B cell (primary cell): ENCODE measurements around the gene FAM107A. TPM values are rescaled to one million over a fixed set of nuclear protein-coding genes. Genes with fewer than 3 reads are reported as not detected.

Experiments used
- ATAC-seq: fragments of 200-7000 bp; cut with Tn5 transposase; one replicate; pipeline ENCODE4 v1.10.0; 2021; ENCODE audit warnings: low read depth, mild to moderate bottlenecking, moderate number of reproducible peaks, moderate library complexity
- CTCF ChIA-PET: fragments of 350-600 bp; sonication (Branson Sonifier 250); formaldehyde crosslinking; loops from one replicate; lab custom pipeline; 2021; ENCODE audit warnings: antibody characterized with exemption, inconsistent platforms; lab: Charles Lee
- POLR2A ChIA-PET: fragments of 350-600 bp; sonication (Branson Sonifier 250); formaldehyde crosslinking; loops from one replicate; lab custom pipeline; 2021; ENCODE audit warnings: antibody characterized with exemption; lab: Charles Lee
- DNase-seq: peaks from one replicate; pipeline ENCODE4 v3.0.0; 2013
- H2AFZ ChIP-seq: 2 replicates; pipeline ENCODE4 v1.6.1; 2012; ENCODE audit warnings: mild to moderate bottlenecking, low read depth, low read length; ENCODE audit not compliant: insufficient read depth, poor library complexity, severe bottlenecking
- H3K27ac ChIP-seq, 2 donors: 1 replicate in 1 of 2; 2 replicates in 1 of 2; pipeline ENCODE4 v1.5.1; 2012 to 2013; ENCODE audit warnings: low read length in 2 of 2, mild to moderate bottlenecking in 2 of 2, moderate library complexity in 1 of 2
- H3K27me3 ChIP-seq, 4 experiments: fragments of 200-600 bp in 1 of 4; sonication (generic) in 1 of 4; replicated peaks in 1 of 4; 1 replicate in 2 of 4; 2 replicates in 2 of 4; pipeline versions ENCODE4 v1.6.1 to v1.7.0; 2013 to 2016; ENCODE audit warnings: low read length in 3 of 4, mild to moderate bottlenecking in 2 of 4, mixed read lengths in 1 of 4, moderate library complexity in 1 of 4; ENCODE audit not compliant: insufficient read depth in 4 of 4, control insufficient read depth in 3 of 4; ENCODE audit errors: control extremely low read depth in 1 of 4
- H3K36me3 ChIP-seq, 2 experiments: replicated peaks in 1 of 2; 1 replicate in 1 of 2; 2 replicates in 1 of 2; pipeline versions ENCODE4 v1.6.1 to v1.7.1; 2013; ENCODE audit warnings: low read length in 1 of 2; ENCODE audit not compliant: insufficient read depth in 2 of 2, control insufficient read depth in 1 of 2; ENCODE audit errors: control extremely low read depth in 1 of 2, extremely low read depth in 1 of 2
- H3K4me1 ChIP-seq, 2 donors: fragments of 200-600 bp in 1 of 2; sonication (generic) in 1 of 2; 1 replicate in 1 of 2; 2 replicates in 1 of 2; pipeline versions ENCODE4 v1.5.1 to v1.6.1; 2013 to 2017; ENCODE audit warnings: low read length in 2 of 2; ENCODE audit not compliant: control insufficient read depth in 2 of 2, insufficient read depth in 2 of 2
- H3K4me2 ChIP-seq: replicated peaks from 2 replicates; pipeline ENCODE3; 2012; ENCODE audit warnings: mild to moderate bottlenecking, low read depth, low read length; ENCODE audit not compliant: poor library complexity, severe bottlenecking
- H3K4me3 ChIP-seq, 5 experiments: fragments of 200-600 bp in 1 of 5; sonication (generic) in 1 of 5; 1 replicate in 3 of 5; 2 replicates in 2 of 5; pipeline versions ENCODE4 v1.5.1 to v1.7.0; 2011 to 2016; ENCODE audit warnings: low read length in 4 of 5, mild to moderate bottlenecking in 4 of 5, low read depth in 2 of 5, control low read depth in 1 of 5, moderate library complexity in 1 of 5; ENCODE audit not compliant: insufficient read depth in 1 of 5; ENCODE audit errors: control extremely low read depth in 1 of 5, extremely low read depth in 1 of 5
- H3K79me2 ChIP-seq: fragments of 200-600 bp; sonication (generic); one replicate; pipeline ENCODE4 v1.6.0; 2016; ENCODE audit warnings: low read length; ENCODE audit not compliant: control insufficient read depth, insufficient read depth
- H3K9ac ChIP-seq: fragments of 200-600 bp; sonication (generic); 2 replicates; pipeline ENCODE4 v1.6.1; 2017; ENCODE audit warnings: mild to moderate bottlenecking, low read length, moderate library complexity
- H3K9me3 ChIP-seq, 3 donors: one replicate each; pipeline versions ENCODE4 v1.6.1 to v1.7.1; 2013; ENCODE audit warnings: low read length in 2 of 3; ENCODE audit not compliant: control insufficient read depth in 2 of 3, insufficient read depth in 1 of 3; ENCODE audit errors: control extremely low read depth in 1 of 3
- H4K20me1 ChIP-seq: 2 replicates; pipeline ENCODE4 v1.6.0; 2012; ENCODE audit warnings: mild to moderate bottlenecking, low read length; ENCODE audit not compliant: insufficient read depth, control insufficient read depth, poor library complexity, severe bottlenecking
- H3K27ac Mint-ChIP-seq: one replicate; pipeline ENCODE4 v1.8.0; 2021; ENCODE audit warnings: mixed read lengths
- H3K27me3 Mint-ChIP-seq: one replicate; pipeline ENCODE4 v1.8.0; 2021; ENCODE audit warnings: mixed read lengths
- H3K4me1 Mint-ChIP-seq: one replicate; pipeline ENCODE4 v1.8.0; 2021; ENCODE audit warnings: mixed read lengths
- H3K4me3 Mint-ChIP-seq: one replicate; pipeline ENCODE4 v1.8.0; 2021; ENCODE audit warnings: mixed read lengths
- H3K9me3 Mint-ChIP-seq: one replicate; pipeline ENCODE4 v1.8.0; 2022; ENCODE audit warnings: mixed read lengths; ENCODE audit not compliant: insufficient read depth
- CTCF ChIP-seq: fragments of 200-600 bp; IDR thresholded peaks from one replicate; pipeline ENCODE4 v1.8.0; 2022; ENCODE audit warnings: antibody characterized with exemption, mild to moderate bottlenecking
- EZH2 ChIP-seq: IDR thresholded peaks from 2 replicates; pipeline ENCODE4 v1.6.1; 2012; ENCODE audit warnings: borderline replicate concordance, low read depth, mild to moderate bottlenecking, moderate library complexity, low read length; ENCODE audit not compliant: insufficient read depth, poor library complexity, severe bottlenecking
- WGBS: methylation state at CpG from one replicate; pipeline ENCODE4 v1.1.5; 2013; ENCODE audit warnings: missing lambda C conversion rate; ENCODE audit not compliant: insufficient coverage; 5-methylcytosine and 5-hydroxymethylcytosine counted together
- intact Hi-C: fragments of 100-400 bp; cut with micrococcal nuclease; formaldehyde crosslinking; loops from one replicate; pipeline ENCODE4 v1.10.0; 2022
- polyA plus RNA-seq: library from polyadenylated mRNA; depleted of rRNA; stranded (reverse); fragments of >200 nt; gene quantifications from 2 replicates; pipeline ENCODE4 v1.2.3, GENCODE V29; 2012
- total RNA-seq, 2 donors: library from RNA; stranded (reverse); fragments of 120-200 nt in 1 of 2; gene quantifications; 1 replicate in 1 of 2; 2 replicates in 1 of 2; pipeline versions ENCODE4 v1.2.3 to v1.2.4, GENCODE V29; 2013 to 2022

The FAM107A gene
- total and polyA plus RNA-seq, 2 donors (not counting 1 experiment from before 2014, with no cell fraction given) = not detected

DNA sequence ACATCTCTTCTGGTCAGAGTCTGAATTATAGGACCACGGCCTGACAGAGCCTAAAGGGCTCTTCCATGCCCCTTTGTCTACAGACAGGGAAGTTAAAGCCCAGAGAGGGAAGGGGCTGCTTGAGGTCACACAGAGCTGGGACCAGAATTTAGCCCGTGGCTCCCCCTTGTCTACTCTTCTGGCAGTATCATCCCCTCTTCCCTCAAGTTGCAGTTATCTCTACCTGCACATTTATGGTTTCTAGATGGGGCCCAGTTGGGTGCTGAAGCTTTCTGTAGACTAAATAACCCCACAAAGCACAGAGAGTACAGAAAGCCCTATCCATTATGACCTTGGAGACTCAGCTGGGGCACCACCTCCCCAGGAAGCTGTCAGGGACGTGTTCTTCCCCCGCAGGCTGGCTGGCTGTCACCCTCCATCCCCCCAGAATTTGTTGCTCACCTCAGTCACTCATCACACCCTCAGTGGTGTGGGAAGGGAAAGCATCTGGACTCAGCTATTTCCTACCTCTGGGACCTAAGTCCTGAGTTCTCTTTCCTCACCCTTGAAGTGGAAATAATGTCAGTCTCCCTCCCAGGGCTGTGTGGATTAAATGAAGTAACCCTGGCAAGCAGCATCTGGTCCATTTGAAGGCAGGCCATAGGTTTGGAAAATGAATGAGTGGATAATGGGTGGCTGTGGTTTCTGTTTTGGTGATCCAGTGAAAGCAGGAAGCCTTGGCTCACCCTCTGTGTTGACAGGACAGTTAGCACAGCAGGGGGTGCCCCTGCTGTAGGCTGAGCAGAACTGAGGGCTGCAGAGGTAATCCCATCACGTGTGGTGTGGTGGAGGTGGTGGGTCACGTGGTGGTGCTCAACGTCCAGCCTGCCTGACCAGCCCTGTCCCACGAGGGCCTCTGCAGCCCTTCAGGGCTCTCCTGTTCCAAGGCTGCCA lies 56.5 kb downstream of the FAM107A start:
- Mint-ChIP-seq H3K27me3 (no peaks in the 10 kb centered on the region), H3K4me1 (no peaks in the 10 kb centered on the region), H3K4me3 (no peak overlapping the region), H3K27ac (no peak overlapping the region), H3K9me3 (no peaks in the 10 kb centered on the region)
- H3K9ac ChIP-seq = no peak overlapping the region
- CTCF ChIA-PET = no interaction called here
- no peaks in the 10 kb centered on the region for H4K20me1 ChIP-seq
- no peaks in the 10 kb centered on the region for H3K27me3 ChIP-seq
- POLR2A ChIA-PET = no interaction called here
- intact Hi-C loops = no loop called here
- H2AFZ ChIP-seq = no peak overlapping the region
- H3K9me3 ChIP-seq = no peaks in the 10 kb centered on the region
- no peaks in the 10 kb centered on the region for H3K79me2 ChIP-seq
- DNase-seq = no peak
- H3K4me3 ChIP-seq = no peak overlapping the region
- no peaks in the 10 kb centered on the region for H3K4me1 ChIP-seq
- H3K36me3 ChIP-seq = no peaks in the 10 kb centered on the region
- H3K27ac ChIP-seq = no peak overlapping the region
- no peak for ATAC-seq
- H3K4me2 ChIP-seq = no peak overlapping the region
- WGBS = 63% methylated on average over 5 of the region's 8 CpGs
- no peak for TF ChIP-seq EZH2
- TF ChIP-seq CTCF = no peak
